ENCODE measurements around the gene ST3GAL5.

ST3GAL5 gene

GRCh38 chr2:85827879-85828569, 60.8 kb downstream of the ST3GAL5 start:
- no peak for DNase-seq

GRCh38 chr2:85826990-85827878, 61.6 kb downstream of the ST3GAL5 start:
- peak; percentile 86 for DNase-seq

- DNase-seq, result no peak
Measured at GRCh38 chr2:85823951-85824350, 64.8 kb downstream of the ST3GAL5 start.

GRCh38 chr2:85822766-85823165, 66.0 kb downstream of the ST3GAL5 start:
- no peak for DNase-seq

- no peak for DNase-seq
Measured at GRCh38 chr2:85819811-85820510, 68.8 kb downstream of the ST3GAL5 start.

- no peak for DNase-seq
Measured at GRCh38 chr2:85814802-85815550, 73.8 kb downstream of the ST3GAL5 start.

- DNase-seq, result peak; percentile 94
Measured at GRCh38 chr2:85813982-85814801, 74.6 kb downstream of the ST3GAL5 start.

- DNase-seq, result no peak
Measured at GRCh38 chr2:85813211-85813981, 75.4 kb downstream of the ST3GAL5 start.

GRCh38 chr2:85812094-85812735, 76.6 kb downstream of the ST3GAL5 start:
- DNase-seq, result no peak

- DNase-seq, result peak; percentile 82
Measured at GRCh38 chr2:85811180-85812093, 77.4 kb downstream of the ST3GAL5 start.

GRCh38 chr2:85810371-85811179, 78.2 kb downstream of the ST3GAL5 start:
- DNase-seq, result no peak

- DNase-seq, result no peak
Measured at GRCh38 chr2:85807756-85808155, 81.0 kb downstream of the ST3GAL5 start.

GRCh38 chr2:85806358-85807118, 82.3 kb downstream of the ST3GAL5 start:
- DNase-seq, result no peak

- DNase-seq, result no peak
Measured at GRCh38 chr2:85804583-85804982, 84.2 kb downstream of the ST3GAL5 start.

- DNase-seq, result no peak
Measured at GRCh38 chr2:85803704-85804425, 84.9 kb downstream of the ST3GAL5 start.

- no peak for DNase-seq
Measured at GRCh38 chr2:85802354-85803103, 86.3 kb downstream of the ST3GAL5 start.
